Panc1 (cell line): ENCODE data around the gene CMIP.

Source experiments
- POLR2AphosphoS5 ChIP-seq: IDR thresholded peaks from 2 replicates; pipeline ENCODE4 v1.6.1; 2012; ENCODE audit warnings: mild to moderate bottlenecking, low read depth, low read length, moderate library complexity
- TCF7L2 ChIP-seq: IDR thresholded peaks from 2 replicates; pipeline ENCODE4 v1.6.1; 2011; ENCODE audit warnings: mild to moderate bottlenecking, low read depth, low read length, inconsistent platforms
- TF ChIP-seq, protein P1 (sequence below): fragments of 450-650 bp; IDR thresholded peaks from 2 replicates; pipeline ENCODE4 v1.5.1; 2017; ENCODE audit warnings: mild to moderate bottlenecking
- TF ChIP-seq, protein P2 (sequence below), 2 experiments: IDR thresholded peaks; 2 replicates each; pipeline ENCODE4 v1.6.1; 2011 to 2012; ENCODE audit warnings: low read depth in 2 of 2, control low read depth in 1 of 2, low read length in 1 of 2, mild to moderate bottlenecking in 1 of 2, moderate library complexity in 1 of 2; ENCODE audit not compliant: insufficient read depth in 1 of 2

- TF ChIP-seq, protein P1, sequence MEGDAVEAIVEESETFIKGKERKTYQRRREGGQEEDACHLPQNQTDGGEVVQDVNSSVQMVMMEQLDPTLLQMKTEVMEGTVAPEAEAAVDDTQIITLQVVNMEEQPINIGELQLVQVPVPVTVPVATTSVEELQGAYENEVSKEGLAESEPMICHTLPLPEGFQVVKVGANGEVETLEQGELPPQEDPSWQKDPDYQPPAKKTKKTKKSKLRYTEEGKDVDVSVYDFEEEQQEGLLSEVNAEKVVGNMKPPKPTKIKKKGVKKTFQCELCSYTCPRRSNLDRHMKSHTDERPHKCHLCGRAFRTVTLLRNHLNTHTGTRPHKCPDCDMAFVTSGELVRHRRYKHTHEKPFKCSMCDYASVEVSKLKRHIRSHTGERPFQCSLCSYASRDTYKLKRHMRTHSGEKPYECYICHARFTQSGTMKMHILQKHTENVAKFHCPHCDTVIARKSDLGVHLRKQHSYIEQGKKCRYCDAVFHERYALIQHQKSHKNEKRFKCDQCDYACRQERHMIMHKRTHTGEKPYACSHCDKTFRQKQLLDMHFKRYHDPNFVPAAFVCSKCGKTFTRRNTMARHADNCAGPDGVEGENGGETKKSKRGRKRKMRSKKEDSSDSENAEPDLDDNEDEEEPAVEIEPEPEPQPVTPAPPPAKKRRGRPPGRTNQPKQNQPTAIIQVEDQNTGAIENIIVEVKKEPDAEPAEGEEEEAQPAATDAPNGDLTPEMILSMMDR = no peak
- TF ChIP-seq POLR2AphosphoS5 (no peak), TCF7L2 (no peak)
- TF ChIP-seq, protein P2, sequence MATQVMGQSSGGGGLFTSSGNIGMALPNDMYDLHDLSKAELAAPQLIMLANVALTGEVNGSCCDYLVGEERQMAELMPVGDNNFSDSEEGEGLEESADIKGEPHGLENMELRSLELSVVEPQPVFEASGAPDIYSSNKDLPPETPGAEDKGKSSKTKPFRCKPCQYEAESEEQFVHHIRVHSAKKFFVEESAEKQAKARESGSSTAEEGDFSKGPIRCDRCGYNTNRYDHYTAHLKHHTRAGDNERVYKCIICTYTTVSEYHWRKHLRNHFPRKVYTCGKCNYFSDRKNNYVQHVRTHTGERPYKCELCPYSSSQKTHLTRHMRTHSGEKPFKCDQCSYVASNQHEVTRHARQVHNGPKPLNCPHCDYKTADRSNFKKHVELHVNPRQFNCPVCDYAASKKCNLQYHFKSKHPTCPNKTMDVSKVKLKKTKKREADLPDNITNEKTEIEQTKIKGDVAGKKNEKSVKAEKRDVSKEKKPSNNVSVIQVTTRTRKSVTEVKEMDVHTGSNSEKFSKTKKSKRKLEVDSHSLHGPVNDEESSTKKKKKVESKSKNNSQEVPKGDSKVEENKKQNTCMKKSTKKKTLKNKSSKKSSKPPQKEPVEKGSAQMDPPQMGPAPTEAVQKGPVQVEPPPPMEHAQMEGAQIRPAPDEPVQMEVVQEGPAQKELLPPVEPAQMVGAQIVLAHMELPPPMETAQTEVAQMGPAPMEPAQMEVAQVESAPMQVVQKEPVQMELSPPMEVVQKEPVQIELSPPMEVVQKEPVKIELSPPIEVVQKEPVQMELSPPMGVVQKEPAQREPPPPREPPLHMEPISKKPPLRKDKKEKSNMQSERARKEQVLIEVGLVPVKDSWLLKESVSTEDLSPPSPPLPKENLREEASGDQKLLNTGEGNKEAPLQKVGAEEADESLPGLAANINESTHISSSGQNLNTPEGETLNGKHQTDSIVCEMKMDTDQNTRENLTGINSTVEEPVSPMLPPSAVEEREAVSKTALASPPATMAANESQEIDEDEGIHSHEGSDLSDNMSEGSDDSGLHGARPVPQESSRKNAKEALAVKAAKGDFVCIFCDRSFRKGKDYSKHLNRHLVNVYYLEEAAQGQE (IDR thresholded peaks at IDR 0.05; ENCODE audit: insufficient read depth in 1 of 2, low read depth in 2 of 2, low read length in 1 of 2) = no peak
Observed at GRCh38 chr16:81571592-81572385, 127.2 kb downstream of the CMIP start.
